DND-41 (cell line): ENCODE measurements around the gene ZNF428.

ENCODE experiments used
- CTCF ChIP-seq: IDR thresholded peaks from 2 replicates; pipeline ENCODE4 v1.5.1; 2012; ENCODE audit warnings: borderline replicate concordance, low read length, moderate library complexity, mild to moderate bottlenecking; ENCODE audit not compliant: poor library complexity, severe bottlenecking; ENCODE audit errors: extremely low read depth
- EZH2 ChIP-seq: IDR thresholded peaks from 3 replicates; pipeline ENCODE4 v1.6.1; 2012; ENCODE audit warnings: borderline replicate concordance, low read depth, mild to moderate bottlenecking, moderate library complexity, low read length, inconsistent platforms; ENCODE audit not compliant: severe bottlenecking

DNA sequence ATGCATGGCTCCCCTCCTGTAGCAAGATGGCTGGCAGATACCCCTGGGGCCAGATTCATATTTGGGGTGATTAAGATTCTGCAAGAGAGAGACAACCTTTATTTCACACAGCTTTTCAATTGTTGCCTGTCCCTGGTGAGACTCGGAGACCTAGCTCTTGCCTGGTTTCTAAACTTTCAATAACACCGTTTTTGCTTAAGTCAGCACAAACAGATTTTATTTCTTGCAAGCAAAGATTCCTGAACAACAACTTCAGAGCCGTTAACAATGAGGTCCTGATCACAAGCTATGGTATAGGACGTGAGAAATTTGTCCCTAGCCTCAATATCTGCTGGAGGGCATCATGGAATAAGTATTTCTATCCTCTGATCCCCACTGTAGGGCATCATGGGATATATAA lies 23.1 kb upstream of the ZNF428 start:
- TF ChIP-seq CTCF (no peak), EZH2 (no peak)
